Ascending aorta (tissue), 2 donors: ENCODE measurements around the gene FAM124A. TPM values are rescaled to one million over a fixed set of nuclear protein-coding genes. Genes with fewer than 3 reads are reported as not detected.

Experiments
- DNase-seq, 2 donors: peaks; one replicate each; pipeline ENCODE4 v3.0.0-alpha.2; 2019; ENCODE audit warnings: low spot score in 2 of 2
- H3K27ac ChIP-seq, 2 donors: fragments of 200-600 bp; sonication (generic); one replicate each; pipeline ENCODE4 v1.5.1; 2016 to 2017; ENCODE audit warnings: mild to moderate bottlenecking in 1 of 2
- H3K27me3 ChIP-seq: fragments of 200-600 bp; sonication (generic); one replicate; pipeline ENCODE4 v1.5.1; 2017
- H3K36me3 ChIP-seq, 2 donors: fragments of 200-600 bp; sonication (generic); one replicate each; pipeline ENCODE4 v1.5.1; 2016
- H3K4me1 ChIP-seq, 2 donors: fragments of 200-600 bp; sonication (generic); one replicate each; pipeline ENCODE4 v1.5.1; 2016 to 2017; ENCODE audit warnings: mild to moderate bottlenecking in 1 of 2
- H3K4me3 ChIP-seq, 2 donors: fragments of 200-600 bp; sonication (generic); one replicate each; pipeline ENCODE4 v1.5.1; 2016 to 2017; ENCODE audit warnings: mild to moderate bottlenecking in 1 of 2
- H3K9me3 ChIP-seq, 2 donors: fragments of 200-600 bp; sonication (generic); one replicate each; pipeline ENCODE4 v1.5.1; 2016
- CTCF ChIP-seq, 3 experiments: fragments of 200-600 bp in 2 of 3; fragments of 450-650 bp in 1 of 3; sonication (generic) in 2 of 3; IDR thresholded peaks; one replicate each; pipeline ENCODE4 v1.5.1; 2016 to 2019; ENCODE audit warnings: antibody characterized with exemption in 3 of 3, mild to moderate bottlenecking in 1 of 3, moderate library complexity in 1 of 3
- intact Hi-C: fragments of 100-400 bp; cut with DNase I; formaldehyde crosslinking; loops from one replicate; pipeline ENCODE4 v1.15.1; 2023
- total RNA-seq: library from RNA; depleted of rRNA; stranded (reverse); fragments of >200 nt; gene quantifications from one replicate; pipeline ENCODE4 v1.1.0, GENCODE V29; 2016

The FAM124A gene
- total RNA-seq, 1 donor from 2014 or later, result 22.4 TPM

GRCh38 chr13:51246418-51247277, 24.4 kb downstream of the FAM124A start:
- intact Hi-C loops, result no loop called here
- no peak overlapping the region for H3K4me3 ChIP-seq
- no peaks in the 10 kb centered on the region for H3K9me3 ChIP-seq
- H3K4me1 ChIP-seq, result peaks cover 0 to 8% of the 10 kb centered on the region in 2 donors
- no peak overlapping the region for H3K27ac ChIP-seq
- TF ChIP-seq CTCF (IDR thresholded peaks at IDR 0.05), result no peak
- peaks cover 0 to 3% of the 10 kb centered on the region in 2 donors for H3K36me3 ChIP-seq
- no peaks in the 10 kb centered on the region for H3K27me3 ChIP-seq
- DNase-seq, result no peak

- no peak for DNase-seq
- Histone ChIP-seq H3K4me1 (peaks cover 0 to 8% of the 10 kb centered on the region in 2 donors), H3K27ac (no peak overlapping the region), H3K27me3 (no peaks in the 10 kb centered on the region), H3K36me3 (peaks cover 0 to 11% of the 10 kb centered on the region in 2 donors), H3K9me3 (no peaks in the 10 kb centered on the region), H3K4me3 (no peak overlapping the region)
- TF ChIP-seq CTCF (IDR thresholded peaks at IDR 0.05), result no peak
- intact Hi-C loops, result no loop called here
Measured at GRCh38 chr13:51249255-51249654, 27.1 kb downstream of the FAM124A start.

- no peak for DNase-seq
- intact Hi-C loops, result no loop called here
- Histone ChIP-seq H3K36me3 (peaks cover 0 to 11% of the 10 kb centered on the region in 2 donors), H3K27me3 (no peaks in the 10 kb centered on the region), H3K4me3 (no peak overlapping the region), H3K27ac (no peak overlapping the region), H3K9me3 (no peaks in the 10 kb centered on the region), H3K4me1 (peaks cover 0 to 8% of the 10 kb centered on the region in 2 donors)
- TF ChIP-seq CTCF (IDR thresholded peaks at IDR 0.05), result no peak
Measured at GRCh38 chr13:51249770-51250741, 27.9 kb downstream of the FAM124A start.

GRCh38 chr13:51251480-51251879, 29.3 kb downstream of the FAM124A start:
- DNase-seq, result no peak
- Histone ChIP-seq H3K27me3 (no peaks in the 10 kb centered on the region), H3K27ac (no peak overlapping the region), H3K36me3 (peaks cover 0 to 11% of the 10 kb centered on the region in 2 donors), H3K4me1 (peaks cover 0 to 8% of the 10 kb centered on the region in 2 donors), H3K4me3 (no peak overlapping the region), H3K9me3 (no peaks in the 10 kb centered on the region)
- TF ChIP-seq CTCF (IDR thresholded peaks at IDR 0.05), result no peak
- intact Hi-C loops, result no loop called here

GRCh38 chr13:51252954-51253532, 30.8 kb downstream of the FAM124A start:
- intact Hi-C loops, result no loop called here
- H3K4me1 ChIP-seq, result no peaks in the 10 kb centered on the region
- H3K27ac ChIP-seq, result no peak overlapping the region
- H3K27me3 ChIP-seq, result no peaks in the 10 kb centered on the region
- TF ChIP-seq CTCF (IDR thresholded peaks at IDR 0.05), result no peak
- peaks cover 0 to 16% of the 10 kb centered on the region in 2 donors for H3K36me3 ChIP-seq
- H3K4me3 ChIP-seq, result no peak overlapping the region
- H3K9me3 ChIP-seq, result no peaks in the 10 kb centered on the region
- no peak for DNase-seq
